Prostate gland (tissue), 2 donors: ENCODE results near the gene SPR. TPM values are rescaled to one million over a fixed set of nuclear protein-coding genes. Genes with fewer than 3 reads are reported as not detected.

ENCODE experiments used
- DNase-seq: peaks from one replicate; pipeline ENCODE4 v3.0.0-alpha.2; 2019; ENCODE audit warnings: low spot score
- H3K27ac ChIP-seq, 2 donors: fragments of 200-600 bp; sonication (generic); 2 replicates each; pipeline ENCODE4 v1.5.1; 2017 to 2019
- H3K27me3 ChIP-seq: fragments of 200-600 bp; sonication (generic); replicated peaks from 2 replicates; pipeline ENCODE4 v1.5.1; 2019; ENCODE audit not compliant: insufficient read depth
- H3K36me3 ChIP-seq, 2 donors: fragments of 200-600 bp; sonication (generic); 1 replicate in 1 of 2; 2 replicates in 1 of 2; pipeline versions ENCODE4 v1.5.1 to v1.8.1; 2017 to 2019
- H3K4me1 ChIP-seq: fragments of 200-600 bp; sonication (generic); replicated peaks from 2 replicates; pipeline ENCODE4 v1.5.1; 2019
- H3K4me3 ChIP-seq, 2 donors: fragments of 200-600 bp; sonication (generic); 2 replicates each; pipeline ENCODE4 v1.5.1; 2017 to 2019
- H3K9me3 ChIP-seq: fragments of 200-600 bp; sonication (generic); 2 replicates; pipeline ENCODE4 v1.5.1; 2017
- CTCF ChIP-seq, 4 experiments: fragments of 200-600 bp in 2 of 4; fragments of 450-650 bp in 2 of 4; sonication (generic) in 2 of 4; IDR thresholded peaks; 1 replicate in 3 of 4; 2 replicates in 1 of 4; pipeline ENCODE4 v1.5.1; 2016 to 2019; ENCODE audit warnings: antibody characterized with exemption in 4 of 4, mild to moderate bottlenecking in 2 of 4, moderate library complexity in 2 of 4
- POLR2A ChIP-seq: fragments of 450-650 bp; IDR thresholded peaks from one replicate; pipeline ENCODE4 v1.6.1; 2016; ENCODE audit warnings: antibody characterized with exemption, mild to moderate bottlenecking
- POLR2AphosphoS5 ChIP-seq: sonication (generic); formaldehyde crosslinking; IDR thresholded peaks from one replicate; pipeline ENCODE4 v1.6.1; 2017; ENCODE audit warnings: antibody characterized with exemption
- WGBS: methylation state at CpG from one replicate; pipeline ENCODE4 v1.1.5; 2018; 5-methylcytosine and 5-hydroxymethylcytosine counted together
- intact Hi-C: fragments of 100-400 bp; cut with DNase I; formaldehyde crosslinking; loops from one replicate; pipeline ENCODE4 v1.14.2; 2022
- total RNA-seq, 2 donors: library from RNA; depleted of rRNA; stranded (reverse); fragments of >200 nt; gene quantifications; one replicate each; pipeline ENCODE4 v1.1.0, GENCODE V29; 2016

Gene SPR
- total RNA-seq, 2 donors from 2014 or later, result 42.5 to 91.5 TPM

- TF ChIP-seq POLR2A, result no peak
- TF ChIP-seq CTCF (IDR thresholded peaks at IDR 0.05), result no peak
- TF ChIP-seq POLR2AphosphoS5, result no peak
- intact Hi-C loops, result no loop called here
- no peak overlapping the region for H3K27ac ChIP-seq
- H3K27me3 ChIP-seq, result no peaks in the 10 kb centered on the region
- H3K36me3 ChIP-seq, result no peaks in the 10 kb centered on the region
- WGBS, result 51% methylated on average over 15 of the region's 15 CpGs
- no peaks in the 10 kb centered on the region for H3K9me3 ChIP-seq
- no peaks in the 10 kb centered on the region for H3K4me1 ChIP-seq
- DNase-seq, result no peak
- H3K4me3 ChIP-seq, result no peak overlapping the region
Measured at GRCh38 chr2:72937356-72937669, 50.1 kb downstream of the SPR start.

GRCh38 chr2:72938455-72938854 lies 51.2 kb downstream of the SPR start:
- no peak for DNase-seq
- no peaks in the 10 kb centered on the region for H3K9me3 ChIP-seq

DNA sequence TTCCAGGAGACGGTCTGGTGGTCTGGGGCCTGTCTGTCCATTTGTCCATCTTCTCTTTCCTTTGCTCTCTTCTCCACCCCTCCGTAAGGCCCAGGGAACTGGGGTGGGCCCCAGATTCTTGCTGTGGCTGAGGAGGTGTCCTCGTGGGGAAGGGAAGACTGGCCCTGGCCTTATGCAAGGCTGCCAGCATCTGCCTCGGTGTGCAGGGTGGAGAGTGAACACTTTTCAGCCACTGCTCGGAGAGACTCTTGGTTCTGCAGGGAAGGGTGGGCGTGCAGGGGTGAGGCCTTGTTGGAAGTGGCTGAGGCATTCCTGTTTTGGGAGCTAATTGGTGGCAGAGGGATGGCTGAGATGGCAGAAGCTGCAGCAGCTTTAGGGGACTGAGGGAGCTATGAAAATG lies 53.2 kb downstream of the SPR start:
- DNase-seq, result no peak
- TF ChIP-seq CTCF (IDR thresholded peaks at IDR 0.05) (no peak), POLR2A (no peak), POLR2AphosphoS5 (no peak)
- H3K36me3 ChIP-seq, result no peaks in the 10 kb centered on the region
- H3K4me3 ChIP-seq, result no peak overlapping the region
- intact Hi-C loops, result no loop called here
- H3K9me3 ChIP-seq, result no peaks in the 10 kb centered on the region
- WGBS, result 80% methylated on average over 6 of the region's 6 CpGs
- no peaks in the 10 kb centered on the region for H3K4me1 ChIP-seq
- no peaks in the 10 kb centered on the region for H3K27me3 ChIP-seq
- H3K27ac ChIP-seq, result no peak overlapping the region

More at GRCh38 chr2:72938455-72938854, 51.2 kb downstream of the SPR start:
- H3K4me3 ChIP-seq, result no peak overlapping the region
- no peak overlapping the region for H3K27ac ChIP-seq
- H3K4me1 ChIP-seq, result no peaks in the 10 kb centered on the region
- TF ChIP-seq CTCF (IDR thresholded peaks at IDR 0.05) (no peak), POLR2A (no peak), POLR2AphosphoS5 (no peak)
- H3K36me3 ChIP-seq, result no peaks in the 10 kb centered on the region
- 68% methylated on average over 5 of the region's 5 CpGs for WGBS
- no peaks in the 10 kb centered on the region for H3K27me3 ChIP-seq
- intact Hi-C loops, result no loop called here

GRCh38 chr2:72940786-72941185 lies 53.6 kb downstream of the SPR start:
- no peak for TF ChIP-seq CTCF (IDR thresholded peaks at IDR 0.05)
- no peak for TF ChIP-seq POLR2A
- no peak for TF ChIP-seq POLR2AphosphoS5
- H3K36me3 ChIP-seq, result no peaks in the 10 kb centered on the region
- H3K4me3 ChIP-seq, result no peak overlapping the region
- no peaks in the 10 kb centered on the region for H3K4me1 ChIP-seq
- intact Hi-C loops, result no loop called here
- H3K27me3 ChIP-seq, result no peaks in the 10 kb centered on the region
- no peaks in the 10 kb centered on the region for H3K9me3 ChIP-seq
- 73% methylated on average over 6 of the region's 6 CpGs for WGBS
- DNase-seq, result no peak
- no peak overlapping the region for H3K27ac ChIP-seq

Other genes starting within 250 kb of the SPR start
- gene EXOC6B, start 61.4 kb upstream of the SPR start, total RNA-seq, result 10 to 100 TPM; 16.6 to 36.6 TPM
- 1 to 10 TPM in 1 of 2 donors, not detected in 1; 9.8 TPM for gene EMX1, start 30.1 kb downstream of the SPR start, total RNA-seq
- 10 to 100 TPM; 12.8 to 23.2 TPM for gene SFXN5, start 184.3 kb downstream of the SPR start, total RNA-seq
- 10 to 100 TPM; 24.1 to 47.7 TPM for gene RAB11FIP5, start 225.5 kb downstream of the SPR start, total RNA-seq